Measurements from ENCODE around the gene NUP214.

The NUP214 gene

GRCh38 chr9:131084661-131085369 lies 40.6 kb upstream of the NUP214 start:
- no peaks in the 10 kb centered on the region for H3K9me3 ChIP-seq (ENCODE audit: control extremely low read depth in 1 of 5, control insufficient read depth in 4 of 5, insufficient read depth in 2 of 5, low read depth in 1 of 5, low read length in 4 of 5)
- ChIA-PET CTCF (no interaction called here), POLR2A (interaction anchor here (0.6 to 0.8 kb wide), 3 partner anchors 10 to 382 kb away, joined by 3 to 4 read pairs (median 3); partner anchors contain the start of gene NUP214)
- no peak overlapping the region for H3K27ac ChIP-seq (ENCODE audit: insufficient read depth in 1 of 2, low read depth in 1 of 2, low read length in 2 of 2, poor library complexity in 1 of 2, severe bottlenecking in 2 of 2)
- WGBS (ENCODE audit: insufficient coverage): 92% methylated on average over 4 of the region's 8 CpGs
- no peak for DNase-seq
- H3K36me3 ChIP-seq (ENCODE audit: control insufficient read depth in 4 of 4, insufficient read depth in 4 of 4, low read length in 3 of 4): no peaks in the 10 kb centered on the region
- no peak overlapping the region for H3K4me3 ChIP-seq (ENCODE audit: control insufficient read depth in 1 of 7, extremely low read depth in 1 of 7, insufficient read depth in 4 of 7, low read depth in 2 of 7, low read length in 6 of 7)
- no peaks in the 10 kb centered on the region for H3K4me1 ChIP-seq (ENCODE audit: control extremely low read depth in 1 of 4, control insufficient read depth in 4 of 4, insufficient read depth in 4 of 4, low read length in 3 of 4)
- H3K27me3 ChIP-seq (replicated peaks in 2 of 5; ENCODE audit: control insufficient read depth in 4 of 5, insufficient read depth in 5 of 5, low read length in 4 of 5): no peaks in the 10 kb centered on the region

GRCh38 chr9:131085370-131086122 lies 39.8 kb upstream of the NUP214 start:
- CTCF ChIA-PET: no interaction called here
- Histone ChIP-seq H3K27ac (ENCODE audit: insufficient read depth in 1 of 2, low read depth in 1 of 2, low read length in 2 of 2, poor library complexity in 1 of 2, severe bottlenecking in 2 of 2) (no peak overlapping the region), H3K9me3 (ENCODE audit: control extremely low read depth in 1 of 5, control insufficient read depth in 4 of 5, insufficient read depth in 2 of 5, low read depth in 1 of 5, low read length in 4 of 5) (no peaks in the 10 kb centered on the region), H3K4me1 (ENCODE audit: control extremely low read depth in 1 of 4, control insufficient read depth in 4 of 4, insufficient read depth in 4 of 4, low read length in 3 of 4) (no peaks in the 10 kb centered on the region), H3K4me3 (ENCODE audit: control insufficient read depth in 1 of 7, extremely low read depth in 1 of 7, insufficient read depth in 4 of 7, low read depth in 2 of 7, low read length in 6 of 7) (no peak overlapping the region), H3K36me3 (ENCODE audit: control insufficient read depth in 4 of 4, insufficient read depth in 4 of 4, low read length in 3 of 4) (no peaks in the 10 kb centered on the region), H3K27me3 (replicated peaks in 2 of 5; ENCODE audit: control insufficient read depth in 4 of 5, insufficient read depth in 5 of 5, low read length in 4 of 5) (no peaks in the 10 kb centered on the region)
- POLR2A ChIA-PET: interaction anchor here (0.6 to 0.8 kb wide), 2 partner anchors 40 to 382 kb away, joined by 3 read pairs; partner anchors contain the start of gene NUP214
- no peak for DNase-seq
- WGBS (ENCODE audit: insufficient coverage): 85% methylated on average over 22 of the region's 23 CpGs

DNA sequence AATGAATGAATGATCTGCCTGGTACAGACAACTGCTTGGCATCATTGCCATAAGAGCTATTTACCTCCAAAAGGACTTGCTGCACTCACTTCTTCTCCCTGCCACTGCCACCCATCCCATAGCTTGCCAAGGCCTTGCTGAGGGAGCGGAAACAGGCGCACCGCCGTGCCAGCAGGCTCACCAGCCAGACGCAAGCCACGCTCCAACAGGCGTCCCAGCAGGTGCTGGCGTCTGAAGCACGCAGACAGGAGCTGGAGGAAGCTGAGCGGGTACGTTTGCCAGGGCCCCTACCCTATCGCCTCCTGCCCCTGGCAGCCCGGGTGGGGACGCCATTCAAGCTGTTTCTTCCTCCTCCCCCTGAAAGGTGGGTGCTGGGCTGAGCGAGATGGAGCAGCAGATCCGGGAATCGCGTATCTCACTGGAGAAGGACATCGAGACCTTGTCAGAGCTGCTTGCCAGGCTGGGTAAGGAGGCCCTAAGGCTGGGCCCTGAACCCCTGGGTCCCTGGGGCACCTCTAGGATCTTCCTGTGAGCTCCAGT lies 38.0 kb upstream of the NUP214 start:
- POLR2A ChIA-PET: interaction anchor here (0.5 kb wide), 1 partner anchor 20 kb away, joined by 3 read pairs; no protein-coding TSS in a partner anchor
- DNase-seq: no peak
- no peaks in the 10 kb centered on the region for H3K36me3 ChIP-seq (ENCODE audit: control insufficient read depth in 4 of 4, insufficient read depth in 4 of 4, low read length in 3 of 4)
- WGBS (ENCODE audit: insufficient coverage): 88% methylated on average over 15 of the region's 19 CpGs
- no peaks in the 10 kb centered on the region for H3K4me1 ChIP-seq (ENCODE audit: control extremely low read depth in 1 of 4, control insufficient read depth in 4 of 4, insufficient read depth in 4 of 4, low read length in 3 of 4)
- no peak overlapping the region for H3K27ac ChIP-seq (ENCODE audit: insufficient read depth in 1 of 2, low read depth in 1 of 2, low read length in 2 of 2, poor library complexity in 1 of 2, severe bottlenecking in 2 of 2)
- CTCF ChIA-PET: interaction anchor here (0.9 kb wide), 1 partner anchor 10 kb away, joined by 3 read pairs; no protein-coding TSS in a partner anchor
- H3K9me3 ChIP-seq (ENCODE audit: control extremely low read depth in 1 of 5, control insufficient read depth in 4 of 5, insufficient read depth in 2 of 5, low read depth in 1 of 5, low read length in 4 of 5): no peaks in the 10 kb centered on the region
- H3K27me3 ChIP-seq (replicated peaks in 2 of 5; ENCODE audit: control insufficient read depth in 4 of 5, insufficient read depth in 5 of 5, low read length in 4 of 5): no peaks in the 10 kb centered on the region
- H3K4me3 ChIP-seq (ENCODE audit: control insufficient read depth in 1 of 7, extremely low read depth in 1 of 7, insufficient read depth in 4 of 7, low read depth in 2 of 7, low read length in 6 of 7): no peak overlapping the region

DNA sequence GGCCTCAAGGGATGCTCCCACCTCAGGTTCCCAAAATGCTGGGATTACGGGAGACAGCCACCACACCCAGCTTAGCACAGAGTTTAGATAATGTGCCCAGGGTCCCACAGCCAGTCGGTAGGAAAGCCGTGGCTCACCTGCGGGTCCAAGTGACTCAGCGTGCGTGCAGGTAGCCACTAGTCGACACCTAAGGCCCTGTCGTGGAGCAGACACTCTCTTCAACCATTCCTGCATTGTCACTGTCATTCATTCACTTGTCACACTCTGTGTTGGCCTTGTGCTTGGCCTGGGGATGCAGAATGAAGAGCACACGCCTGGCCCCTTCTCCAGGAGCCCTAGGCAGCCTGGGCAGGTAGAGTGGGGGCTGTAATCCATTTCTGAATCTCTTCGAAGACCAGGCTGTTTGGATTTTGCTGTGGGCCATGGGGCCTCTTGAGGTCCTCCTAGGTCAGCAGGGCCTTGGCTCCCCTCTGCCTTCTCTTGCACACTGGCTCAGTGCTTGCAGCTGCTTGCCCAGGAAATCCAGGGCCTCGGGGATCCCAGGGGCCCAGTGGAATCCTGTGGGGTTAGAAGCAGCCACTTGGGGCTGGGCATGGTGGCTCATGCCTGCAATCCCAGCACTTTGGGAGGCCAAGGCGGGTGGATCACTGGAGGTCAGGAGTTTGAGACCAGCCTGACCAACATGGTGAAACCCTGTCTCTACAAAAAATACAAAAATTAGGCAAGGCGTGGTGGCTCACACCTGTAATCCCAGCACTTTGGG lies 35.2 kb upstream of the NUP214 start:
- H3K4me1 ChIP-seq (ENCODE audit: control extremely low read depth in 1 of 4, control insufficient read depth in 4 of 4, insufficient read depth in 4 of 4, low read length in 3 of 4): no peaks in the 10 kb centered on the region
- 94% methylated on average over 11 of the region's 13 CpGs for WGBS (ENCODE audit: insufficient coverage)
- H3K9me3 ChIP-seq (ENCODE audit: control extremely low read depth in 1 of 5, control insufficient read depth in 4 of 5, insufficient read depth in 2 of 5, low read depth in 1 of 5, low read length in 4 of 5): no peaks in the 10 kb centered on the region
- H3K27me3 ChIP-seq (replicated peaks in 2 of 5; ENCODE audit: control insufficient read depth in 4 of 5, insufficient read depth in 5 of 5, low read length in 4 of 5): peaks cover 0 to 11% (median 3%) of the 10 kb centered on the region in 5 experiments
- ChIA-PET POLR2A (no interaction called here), CTCF (no interaction called here)
- no peak for DNase-seq
- no peak overlapping the region for H3K27ac ChIP-seq (ENCODE audit: insufficient read depth in 1 of 2, low read depth in 1 of 2, low read length in 2 of 2, poor library complexity in 1 of 2, severe bottlenecking in 2 of 2)
- no peak overlapping the region for H3K4me3 ChIP-seq (ENCODE audit: control insufficient read depth in 1 of 7, extremely low read depth in 1 of 7, insufficient read depth in 4 of 7, low read depth in 2 of 7, low read length in 6 of 7)
- no peaks in the 10 kb centered on the region for H3K36me3 ChIP-seq (ENCODE audit: control insufficient read depth in 4 of 4, insufficient read depth in 4 of 4, low read length in 3 of 4)

GRCh38 chr9:131091352-131091992 lies 33.9 kb upstream of the NUP214 start:
- Histone ChIP-seq H3K4me1 (ENCODE audit: control extremely low read depth in 1 of 4, control insufficient read depth in 4 of 4, insufficient read depth in 4 of 4, low read length in 3 of 4) (peaks cover 0 to 9% (median 7%) of the 10 kb centered on the region in 4 experiments), H3K27me3 (replicated peaks in 2 of 5; ENCODE audit: control insufficient read depth in 4 of 5, insufficient read depth in 5 of 5, low read length in 4 of 5) (peaks cover 0 to 17% (median 7%) of the 10 kb centered on the region in 5 experiments), H3K9me3 (ENCODE audit: control extremely low read depth in 1 of 5, control insufficient read depth in 4 of 5, insufficient read depth in 2 of 5, low read depth in 1 of 5, low read length in 4 of 5) (no peaks in the 10 kb centered on the region), H3K27ac (ENCODE audit: insufficient read depth in 1 of 2, low read depth in 1 of 2, low read length in 2 of 2, poor library complexity in 1 of 2, severe bottlenecking in 2 of 2) (no peak overlapping the region), H3K36me3 (ENCODE audit: control insufficient read depth in 4 of 4, insufficient read depth in 4 of 4, low read length in 3 of 4) (no peaks in the 10 kb centered on the region), H3K4me3 (ENCODE audit: control insufficient read depth in 1 of 7, extremely low read depth in 1 of 7, insufficient read depth in 4 of 7, low read depth in 2 of 7, low read length in 6 of 7) (no peak overlapping the region)
- CTCF ChIA-PET: no interaction called here
- POLR2A ChIA-PET: no interaction called here
- WGBS (ENCODE audit: insufficient coverage): 95% methylated on average over 18 of the region's 19 CpGs
- no peak for DNase-seq

GRCh38 chr9:131092030-131092429 lies 33.4 kb upstream of the NUP214 start:
- Histone ChIP-seq H3K27ac (ENCODE audit: insufficient read depth in 1 of 2, low read depth in 1 of 2, low read length in 2 of 2, poor library complexity in 1 of 2, severe bottlenecking in 2 of 2) (no peak overlapping the region), H3K9me3 (ENCODE audit: control extremely low read depth in 1 of 5, control insufficient read depth in 4 of 5, insufficient read depth in 2 of 5, low read depth in 1 of 5, low read length in 4 of 5) (no peaks in the 10 kb centered on the region), H3K27me3 (replicated peaks in 2 of 5; ENCODE audit: control insufficient read depth in 4 of 5, insufficient read depth in 5 of 5, low read length in 4 of 5) (peaks cover 0 to 17% (median 9%) of the 10 kb centered on the region in 5 experiments), H3K4me1 (ENCODE audit: control extremely low read depth in 1 of 4, control insufficient read depth in 4 of 4, insufficient read depth in 4 of 4, low read length in 3 of 4) (peaks cover 0 to 14% (median 13%) of the 10 kb centered on the region in 4 experiments), H3K36me3 (ENCODE audit: control insufficient read depth in 4 of 4, insufficient read depth in 4 of 4, low read length in 3 of 4) (no peaks in the 10 kb centered on the region), H3K4me3 (ENCODE audit: control insufficient read depth in 1 of 7, extremely low read depth in 1 of 7, insufficient read depth in 4 of 7, low read depth in 2 of 7, low read length in 6 of 7) (no peak overlapping the region)
- CTCF ChIA-PET: no interaction called here
- POLR2A ChIA-PET: no interaction called here
- DNase-seq: no peak
- WGBS (ENCODE audit: insufficient coverage): 96% methylated on average over 4 of the region's 6 CpGs
